GM12872 (cell line): ENCODE measurements around the gene PRSS36.

Source experiments
- CTCF ChIP-seq: IDR thresholded peaks from 3 replicates; pipeline ENCODE4 v1.5.1; 2011; ENCODE audit warnings: low read depth, mild to moderate bottlenecking, low read length, moderate library complexity; ENCODE audit not compliant: insufficient read depth

Gene PRSS36

GRCh38 chr16:31192856-31193642 is 43.2 kb upstream of the PRSS36 start:
- no peak for TF ChIP-seq CTCF

GRCh38 chr16:31191697-31192428 is 42.0 kb upstream of the PRSS36 start:
- TF ChIP-seq CTCF = no peak

- TF ChIP-seq CTCF = no peak
Measured at GRCh38 chr16:31190818-31191444, 41.1 kb upstream of the PRSS36 start.

- TF ChIP-seq CTCF = no peak
Measured at GRCh38 chr16:31190061-31190460, 40.2 kb upstream of the PRSS36 start.

- TF ChIP-seq CTCF = no peak
Measured at GRCh38 chr16:31189412-31189778, 39.5 kb upstream of the PRSS36 start.

- TF ChIP-seq CTCF = no peak
Measured at GRCh38 chr16:31188450-31189411, 38.9 kb upstream of the PRSS36 start.
